A549 (cell line): Measurements from ENCODE around the gene KCNIP4. TPM values are rescaled to one million over a fixed set of nuclear protein-coding genes. Genes with fewer than 3 reads are reported as not detected.

Experiments used
- ATAC-seq, 2 experiments: fragments of 200-7000 bp in 1 of 2; fragments of >200 bp in 1 of 2; cut with Nextera tagmentation in 1 of 2; cut with Tn5 transposase in 1 of 2; 3 replicates each; pipeline versions ENCODE4 v1.8.0 to v1.9.1; 2018 to 2020; ENCODE audit warnings: mild to moderate bottlenecking in 1 of 2, moderate library complexity in 1 of 2
- CTCF ChIA-PET: fragments of 300-600 bp; sonication (Branson Sonifier 250); formaldehyde crosslinking; extraction: SDS; loops from one replicate; lab custom pipeline; 2021; ENCODE audit warnings: antibody characterized with exemption, inconsistent platforms; lab: Yijun Ruan, JAX
- POLR2A ChIA-PET: fragments of 350-600 bp; formaldehyde crosslinking; extraction: SDS; loops from one replicate; lab custom pipeline; 2021; ENCODE audit warnings: antibody characterized with exemption, inconsistent platforms; lab: Yijun Ruan, JAX
- DNase-seq, 2 experiments: peaks; one replicate each; pipeline versions ENCODE4 v3.0.0 to v3.0.0-alpha.2; 2011 to 2016; ENCODE audit warnings: low read depth in 1 of 2, low spot score in 1 of 2
- FAIRE-seq: peaks from 2 replicates; lab custom pipeline; 2011; peaks lifted over from hg19 to GRCh38; lab: Jason Lieb, UNC
- H3K27ac ChIP-seq, 2 experiments: fragments of >200 bp; sonication (Bioruptor Twin); formaldehyde crosslinking; 3 replicates each; pipeline ENCODE4 v1.5.1; 2016 to 2017
- H3K4me1 ChIP-seq: fragments of >200 bp; sonication (Bioruptor Twin); formaldehyde crosslinking; 3 replicates; pipeline ENCODE4 v1.6.1; 2016
- H3K4me2 ChIP-seq: fragments of >200 bp; sonication (Bioruptor Twin); formaldehyde crosslinking; 3 replicates; pipeline ENCODE4 v1.6.1; 2016
- H3K4me3 ChIP-seq: fragments of >200 bp; sonication (Bioruptor Twin); formaldehyde crosslinking; 3 replicates; pipeline ENCODE4 v1.5.1; 2016
- H3K9me3 ChIP-seq: fragments of >200 bp; sonication (Bioruptor Twin); formaldehyde crosslinking; 3 replicates; pipeline ENCODE4 v1.6.1; 2016
- BCL3 ChIP-seq: fragments of >200 bp; sonication (Bioruptor Twin); formaldehyde crosslinking; IDR thresholded peaks from 3 replicates; pipeline ENCODE4 v1.6.1; 2016
- CBX2 ChIP-seq: fragments of 200-600 bp; sonication (generic); IDR thresholded peaks from 2 replicates; pipeline ENCODE4 v1.6.1; 2016; ENCODE audit warnings: low read depth, mild to moderate bottlenecking, borderline replicate concordance
- CEBPB ChIP-seq, 2 experiments: fragments of >200 bp in 1 of 2; sonication (Bioruptor Twin) in 1 of 2; formaldehyde crosslinking in 1 of 2; IDR thresholded peaks; 2 replicates each; pipeline ENCODE4 v1.6.1; 2012 to 2016
- CHD2 ChIP-seq: fragments of 150-350 bp; IDR thresholded peaks from 2 replicates; pipeline ENCODE4 v1.6.1; 2014; ENCODE audit warnings: low read length; ENCODE audit not compliant: partially characterized antibody
- CTCF ChIP-seq: fragments of >200 bp; sonication (Bioruptor Twin); formaldehyde crosslinking; IDR thresholded peaks from 3 replicates; pipeline ENCODE4 v1.5.1; 2016
- ESRRA ChIP-seq: fragments of 150-350 bp; IDR thresholded peaks from 2 replicates; pipeline ENCODE4 v1.6.1; 2014; ENCODE audit warnings: mild to moderate bottlenecking, low read length, borderline replicate concordance
- FOSB ChIP-seq: fragments of 250-450 bp; sonication (Bioruptor Pico); IDR thresholded peaks from 2 replicates; pipeline ENCODE4 v1.5.0; 2020; ENCODE audit warnings: mild to moderate bottlenecking, moderate library complexity
- HEYL ChIP-seq: fragments of 250-450 bp; sonication (Bioruptor Pico); IDR thresholded peaks from 2 replicates; pipeline ENCODE4 v1.8.0; 2021; ENCODE audit warnings: mild to moderate bottlenecking, moderate library complexity
- HMGXB4 ChIP-seq: fragments of 250-450 bp; sonication (Bioruptor Pico); IDR thresholded peaks from 2 replicates; pipeline ENCODE4 v1.5.0; 2021; ENCODE audit warnings: mild to moderate bottlenecking, moderate library complexity, borderline replicate concordance
- HOXA7 ChIP-seq: fragments of 250-450 bp; sonication (Bioruptor Pico); IDR thresholded peaks from 2 replicates; pipeline ENCODE4 v1.5.0; 2020; ENCODE audit warnings: mild to moderate bottlenecking, moderate library complexity
- HOXB5 ChIP-seq: fragments of 250-450 bp; sonication (Bioruptor Pico); IDR thresholded peaks from 2 replicates; pipeline ENCODE4 v1.5.0; 2020; ENCODE audit warnings: mild to moderate bottlenecking, moderate library complexity
- KDM1A ChIP-seq: fragments of 200-600 bp; sonication (generic); IDR thresholded peaks from 2 replicates; pipeline ENCODE4 v1.6.1; 2016; ENCODE audit warnings: low read depth, mild to moderate bottlenecking
- NFE2L2 ChIP-seq: fragments of 150-350 bp; conservative IDR thresholded peaks from 2 replicates; pipeline ENCODE4 v1.6.1; 2014; ENCODE audit warnings: low read length
- PHF8 ChIP-seq: fragments of 200-600 bp; sonication (generic); IDR thresholded peaks from 2 replicates; pipeline ENCODE4 v1.6.1; 2016; ENCODE audit warnings: low read depth, mild to moderate bottlenecking, antibody characterized with exemption, moderate library complexity, borderline replicate concordance
- POLR2A ChIP-seq: IDR thresholded peaks from 2 replicates; pipeline ENCODE4 v1.6.1; 2012; ENCODE audit warnings: mild to moderate bottlenecking, low read length
- REST ChIP-seq: fragments of 200-600 bp; sonication (generic); IDR thresholded peaks from 2 replicates; pipeline ENCODE4 v1.6.1; 2016; ENCODE audit warnings: antibody characterized with exemption, mild to moderate bottlenecking, moderate library complexity
- SREBF2 ChIP-seq: fragments of 450-650 bp; IDR thresholded peaks from 2 replicates; pipeline ENCODE4 v1.6.1; 2014; ENCODE audit warnings: mild to moderate bottlenecking, moderate library complexity
- USF2 ChIP-seq: fragments of 450-650 bp; IDR thresholded peaks from 2 replicates; pipeline ENCODE4 v1.6.1; 2014; ENCODE audit warnings: antibody characterized with exemption
- polyA plus RNA-seq, 4 experiments: library from polyadenylated mRNA; depleted of rRNA in 3 of 4; stranded (reverse); fragments of >200 nt; fragmentation: RNase III in 1 of 4; extraction: RNeasy Plus Mini Kit Qiagen cat#74134 plus additional on column Dnase treatment in 1 of 4; gene quantifications; 2 replicates in 3 of 4; 3 replicates in 1 of 4; pipeline ENCODE4 v1.2.3, GENCODE V29; 2011 to 2017

KCNIP4 gene
- polyA plus RNA-seq, 2 of the 4 experiments (the other 2 are of a cell fraction), result not detected

- ATAC-seq (no peak), DNase-seq (no peak), FAIRE-seq (no peak)
- Histone ChIP-seq H3K4me1 (no peaks in the 10 kb centered on the region), H3K27ac (no peak overlapping the region), H3K4me3 (no peak overlapping the region), H3K9me3 (no peaks in the 10 kb centered on the region), H3K4me2 (no peak overlapping the region)
- ChIA-PET POLR2A (no interaction called here), CTCF (no interaction called here)
- no peak for TF ChIP-seq CBX2
- no peak for TF ChIP-seq FOSB (CRISPR knock-in tag)
- no peak for TF ChIP-seq KDM1A
- TF ChIP-seq CHD2, result no peak
- TF ChIP-seq HEYL, result no peak
- TF ChIP-seq SREBF2, result no peak
- TF ChIP-seq NFE2L2, result no peak
- no peak for TF ChIP-seq ESRRA
These were observed 766.9 kb downstream of the KCNIP4 start for GRCh38 chr4:21181716-21182115.

- H3K27ac ChIP-seq, result no peak overlapping the region
- CTCF ChIA-PET, result no interaction called here
- no peak for ATAC-seq
- no peak for TF ChIP-seq REST
- no peak for TF ChIP-seq HMGXB4 (CRISPR knock-in tag)
- TF ChIP-seq HOXB5 (CRISPR knock-in tag), result no peak
- TF ChIP-seq HOXA7, result no peak
- no peak for TF ChIP-seq BCL3
- TF ChIP-seq PHF8, result no peak
- no peak for TF ChIP-seq POLR2A
- TF ChIP-seq USF2, result no peak
- no peak for TF ChIP-seq CTCF
- no peak for TF ChIP-seq CEBPB (IDR thresholded peaks at IDR 0.05)
- TF ChIP-seq, all 56 proteins: peak for 0
- POLR2A ChIA-PET, result no interaction called here
- Histone ChIP-seq H3K4me2 (no peak overlapping the region), H3K4me3 (no peak overlapping the region), H3K9me3 (no peaks in the 10 kb centered on the region), H3K4me1 (no peaks in the 10 kb centered on the region)
- DNase-seq (no peak), FAIRE-seq (no peak)
These were observed 770.7 kb downstream of the KCNIP4 start for GRCh38 chr4:21177871-21178270.
